Erythroblast (primary cell): Measurements from ENCODE around the gene MEGF8.

Source experiments
- GATA1 ChIP-seq: IDR thresholded peaks from 2 replicates; pipeline ENCODE4 v1.6.1; 2011; ENCODE audit warnings: low read depth, mild to moderate bottlenecking, control low read depth, low read length, moderate library complexity
- POLR2A ChIP-seq: IDR thresholded peaks from 2 replicates; pipeline ENCODE4 v1.6.1; 2011; ENCODE audit warnings: mild to moderate bottlenecking, low read length

DNA sequence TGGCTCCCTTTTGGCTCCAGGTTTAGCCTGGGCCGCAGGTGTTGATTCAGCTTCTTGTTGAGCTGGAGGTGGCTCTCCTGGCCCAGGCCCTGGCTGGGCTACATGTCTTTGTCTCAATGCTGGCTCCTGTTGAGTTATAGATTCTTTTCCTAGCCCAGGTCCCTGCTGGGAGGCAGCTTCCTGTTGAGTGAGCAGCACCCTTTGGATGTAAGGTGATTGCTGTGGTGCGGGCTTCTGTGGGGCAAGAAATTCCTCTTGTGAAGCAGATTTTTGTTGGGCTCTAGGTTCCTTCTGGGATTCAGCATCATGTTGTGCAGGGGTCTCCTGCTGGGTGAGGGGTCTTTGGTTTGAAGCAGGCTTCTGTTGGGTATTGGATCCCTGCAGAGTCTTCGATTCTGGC, 101.2 kb downstream of the MEGF8 start:
- TF ChIP-seq POLR2A (no peak), GATA1 (no peak)
